ENCODE results near the gene SLC5A1. TPM values are rescaled to one million over a fixed set of nuclear protein-coding genes. Genes with fewer than 3 reads are reported as not detected.

SLC5A1 gene
- total RNA-seq (2014; rRNA removed; shearing (Covaris generic)): not detected in 2 replicates

DNA sequence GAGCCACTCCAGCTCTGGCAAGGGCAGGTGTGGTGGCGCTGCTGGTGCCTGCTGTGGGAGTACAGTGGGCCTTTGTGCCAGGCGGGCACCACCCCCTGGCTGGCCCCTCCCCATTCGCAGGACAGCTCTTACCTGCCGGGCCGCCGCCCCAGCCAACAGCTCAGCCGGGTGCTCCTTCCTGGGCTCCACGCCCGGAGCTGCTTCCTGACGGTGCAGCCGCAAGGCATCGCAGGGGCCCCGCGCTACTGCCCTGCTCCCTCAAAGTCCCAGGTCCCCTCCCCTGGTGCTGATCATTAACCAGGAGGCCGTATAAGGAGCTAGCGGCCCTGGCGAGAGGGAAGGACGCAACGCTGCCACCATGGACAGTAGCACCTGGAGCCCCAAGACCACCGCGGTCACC, at the start of gene SLC5A1:
SLC5A1 (plus strand) TSS at position 338 of the 400 bp plus-strand sequence; CDS start at position 359, 21 bp downstream.
- no peak for DNase-seq (ENCODE audit: low spot score)
- in situ Hi-C loops (cut with HindIII; ENCODE audit: low sequenced_read_pairs): no loop called here

DNA sequence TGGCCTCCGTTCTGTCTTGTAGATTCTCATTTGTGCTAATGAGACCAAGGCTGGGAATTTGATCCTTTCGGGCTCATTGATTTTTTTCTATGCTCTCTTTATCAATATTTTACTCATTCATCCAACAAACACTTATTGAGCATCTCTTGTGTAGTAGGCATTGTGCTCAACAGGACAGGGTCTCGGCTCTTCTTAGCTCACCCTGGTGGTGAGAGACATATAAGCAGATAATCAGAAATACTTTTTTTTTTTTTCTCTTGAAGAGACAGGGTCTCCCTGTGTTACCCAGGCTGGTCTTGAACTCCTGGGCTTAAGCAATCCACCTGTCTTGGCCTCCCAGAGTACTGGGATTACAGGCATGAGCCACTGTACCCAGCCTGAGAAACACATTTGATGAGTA, 48.0 kb upstream of the SLC5A1 start:
- DNase-seq (ENCODE audit: low spot score): no peak
- in situ Hi-C loops (cut with HindIII; ENCODE audit: low sequenced_read_pairs): no loop called here

DNA sequence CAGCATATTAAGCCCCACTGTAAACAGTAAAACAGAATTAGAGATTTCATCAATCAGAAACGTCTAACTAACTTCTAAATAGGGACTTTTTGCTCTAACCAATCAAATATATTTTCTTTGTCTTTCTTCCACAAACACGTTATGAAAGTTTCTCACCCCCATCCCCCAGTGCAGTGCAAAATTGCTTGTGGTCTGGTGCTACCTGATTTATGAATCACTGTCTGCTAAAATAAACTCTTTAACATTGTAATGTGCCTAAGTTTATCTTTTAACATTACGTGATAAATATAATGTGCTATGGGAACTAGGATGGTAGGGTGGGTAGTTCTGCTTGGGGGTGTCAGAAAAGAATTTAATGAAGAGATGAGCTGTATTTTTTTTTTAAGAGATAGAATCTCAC, 47.3 kb upstream of the SLC5A1 start:
- DNase-seq (ENCODE audit: low spot score): no peak
- in situ Hi-C loops (cut with HindIII; ENCODE audit: low sequenced_read_pairs): no loop called here

DNA sequence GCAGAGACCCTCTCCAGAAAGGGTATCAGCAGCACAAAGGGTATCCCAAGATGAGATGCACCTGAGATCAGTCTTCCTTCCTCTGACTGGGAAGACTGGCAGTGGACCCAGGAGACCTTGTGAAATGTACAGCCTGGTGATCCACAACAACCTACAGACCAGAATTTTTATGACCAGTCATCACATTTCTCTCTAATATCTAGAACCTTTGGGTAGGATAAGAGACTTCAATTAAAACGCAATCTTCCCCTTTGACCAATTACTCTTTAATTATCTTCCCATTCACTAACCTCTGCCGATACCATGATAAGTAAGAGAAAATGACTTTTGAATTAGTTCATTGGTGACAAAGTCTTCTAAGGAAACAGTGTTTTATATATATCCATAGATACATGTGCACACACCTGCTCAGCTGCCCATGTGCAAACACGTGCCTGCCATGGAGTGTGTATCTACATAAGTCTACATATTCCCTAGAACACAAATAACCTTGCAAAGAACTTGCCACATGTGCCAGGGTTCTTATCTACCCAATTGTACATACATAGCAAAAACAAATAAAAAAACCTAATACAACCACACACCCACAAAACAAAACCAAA, 44.2 kb upstream of the SLC5A1 start:
- in situ Hi-C loops (cut with HindIII; ENCODE audit: low sequenced_read_pairs): no loop called here
- no peak for DNase-seq (ENCODE audit: low spot score)

DNA sequence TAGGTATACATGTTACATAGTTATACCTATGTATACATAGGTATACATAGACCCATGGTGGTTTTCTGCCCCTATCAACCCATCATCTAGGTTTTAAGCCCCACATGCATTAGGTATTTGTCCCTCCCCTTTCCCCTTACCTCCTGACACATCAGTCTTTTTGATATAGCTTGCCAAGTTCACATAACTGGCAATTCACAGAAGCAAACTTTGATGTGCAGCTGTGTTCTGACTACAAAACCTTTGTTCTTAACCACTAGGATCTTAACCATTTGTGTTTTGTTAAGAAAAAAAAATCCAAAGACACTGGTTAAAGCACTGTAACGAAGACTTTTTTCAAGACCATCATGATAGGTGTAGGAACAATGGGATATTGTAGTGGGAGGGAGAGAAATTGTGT, 42.9 kb upstream of the SLC5A1 start:
- no peak for DNase-seq (ENCODE audit: low spot score)
- in situ Hi-C loops (cut with HindIII; ENCODE audit: low sequenced_read_pairs): loop anchor here (25.0 kb wide), 1 partner anchor 262 kb away; the partner anchor contains the start of gene SLC5A4

DNA sequence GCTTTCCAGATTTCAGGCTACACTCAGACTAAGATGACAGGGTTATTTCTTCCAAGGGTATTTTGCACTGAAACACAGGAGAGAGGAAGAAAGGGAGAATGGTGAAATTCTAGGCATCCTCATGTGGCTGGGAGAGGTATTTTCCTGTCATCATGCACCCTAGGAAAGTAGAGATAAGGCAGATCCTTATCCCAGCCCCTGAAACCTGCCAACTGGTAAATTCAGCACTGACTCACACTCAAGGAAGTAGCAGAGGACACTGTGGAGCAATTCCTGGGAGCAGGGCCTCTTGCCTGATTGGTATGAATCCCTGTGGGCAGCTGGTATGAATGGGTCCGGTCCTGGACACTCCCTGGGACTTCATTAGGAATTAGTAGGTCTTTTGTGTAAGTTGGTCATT, 37.6 kb upstream of the SLC5A1 start:
- in situ Hi-C loops (cut with HindIII; ENCODE audit: low sequenced_read_pairs): loop anchor here (25.0 kb wide), 1 partner anchor 257 kb away; the partner anchor contains the start of gene SLC5A4
- no peak for DNase-seq (ENCODE audit: low spot score)

DNA sequence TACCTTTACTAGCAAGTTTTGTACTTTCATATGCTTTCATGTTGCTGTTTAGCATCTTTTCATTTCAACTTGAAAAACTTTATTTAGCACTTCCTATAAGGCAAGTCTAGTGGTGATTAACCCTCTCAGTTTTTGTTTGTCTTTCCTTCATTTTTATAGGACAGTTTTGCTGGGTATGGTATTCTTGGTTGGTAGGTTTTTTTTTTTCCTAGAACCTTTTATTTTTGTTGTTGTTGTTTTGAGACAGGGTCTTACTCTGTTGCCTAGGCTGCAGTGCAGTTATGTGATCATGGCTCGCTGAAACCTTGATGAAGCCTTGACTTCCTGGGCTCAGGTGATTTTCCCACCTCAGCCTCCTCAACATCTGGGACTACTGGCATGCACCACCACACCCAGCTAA, 29.9 kb upstream of the SLC5A1 start:
- in situ Hi-C loops (cut with HindIII; ENCODE audit: low sequenced_read_pairs): loop anchor here (25.0 kb wide), 1 partner anchor 249 kb away; the partner anchor contains the start of gene SLC5A4
- DNase-seq (ENCODE audit: low spot score): no peak

DNA sequence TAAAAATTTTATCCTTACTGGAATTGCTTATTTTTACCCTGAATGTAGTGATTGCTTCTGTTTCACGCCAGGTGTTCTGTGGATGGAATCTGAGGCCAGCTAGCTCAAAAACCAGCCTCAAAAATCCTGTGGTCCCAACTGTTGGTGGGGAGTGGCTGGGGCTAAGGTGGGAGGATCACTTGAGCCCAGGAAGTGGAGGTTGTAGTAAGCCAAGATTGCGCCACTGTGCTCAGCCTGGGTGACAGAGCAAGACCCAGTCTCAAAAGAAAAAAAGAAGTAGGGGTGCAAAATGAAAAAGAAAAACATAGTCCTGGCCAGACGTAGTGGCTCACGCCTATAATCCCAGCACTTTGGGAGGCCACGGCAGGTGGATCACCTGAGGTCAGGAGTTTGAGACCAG, 27.0 kb upstream of the SLC5A1 start:
- in situ Hi-C loops (cut with HindIII; ENCODE audit: low sequenced_read_pairs): loop anchor here (25.0 kb wide), 1 partner anchor 246 kb away; the partner anchor contains the start of gene SLC5A4
- no peak for DNase-seq (ENCODE audit: low spot score)

DNA sequence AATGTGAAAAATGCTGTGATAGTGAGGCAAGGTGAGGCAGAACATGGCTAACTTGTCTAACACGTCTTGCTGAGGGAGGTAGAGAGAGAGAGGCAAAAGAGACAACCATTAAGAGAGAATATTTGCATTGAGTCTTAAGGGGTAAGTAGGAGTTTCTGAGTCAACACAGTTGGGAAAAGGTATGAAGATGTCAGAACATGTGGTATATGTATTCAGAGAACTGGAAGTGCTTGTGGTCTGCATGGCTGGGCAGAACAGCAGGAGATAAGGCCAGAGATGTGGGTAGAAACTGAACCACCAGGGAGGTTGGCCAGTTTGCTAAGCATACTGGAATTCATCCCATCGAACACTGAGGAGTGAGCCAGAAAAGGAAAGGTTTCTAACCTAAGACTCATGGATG, 25.0 kb upstream of the SLC5A1 start:
- in situ Hi-C loops (cut with HindIII; ENCODE audit: low sequenced_read_pairs): loop anchor here (25.0 kb wide), 1 partner anchor 244 kb away; the partner anchor contains the start of gene SLC5A4

DNA sequence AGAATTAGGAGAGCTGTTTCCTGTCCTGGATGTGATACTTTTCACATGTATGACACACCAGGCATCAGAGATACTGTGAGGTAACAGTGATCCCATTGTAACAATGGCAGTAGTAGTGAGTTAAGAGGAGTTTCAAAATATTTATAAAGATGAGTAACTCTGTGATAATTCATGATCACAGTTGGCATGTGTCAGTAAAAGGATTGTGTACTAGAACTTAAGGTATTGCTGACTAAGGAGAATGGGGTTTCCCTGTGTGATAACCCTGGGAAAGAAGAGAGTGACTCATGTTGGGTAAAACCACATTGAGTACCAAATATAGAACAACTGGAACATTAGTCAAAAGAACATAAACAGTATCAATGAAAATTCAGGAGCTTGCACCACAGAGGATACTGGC, 22.9 kb upstream of the SLC5A1 start:
- in situ Hi-C loops (cut with HindIII; ENCODE audit: low sequenced_read_pairs): loop anchor here (25.0 kb wide), 1 partner anchor 242 kb away; the partner anchor contains the start of gene SLC5A4
- no peak for DNase-seq (ENCODE audit: low spot score)

More for the DNA sequence above, 25.0 kb upstream of the SLC5A1 start:
- DNase-seq (ENCODE audit: low spot score): no peak

DNA sequence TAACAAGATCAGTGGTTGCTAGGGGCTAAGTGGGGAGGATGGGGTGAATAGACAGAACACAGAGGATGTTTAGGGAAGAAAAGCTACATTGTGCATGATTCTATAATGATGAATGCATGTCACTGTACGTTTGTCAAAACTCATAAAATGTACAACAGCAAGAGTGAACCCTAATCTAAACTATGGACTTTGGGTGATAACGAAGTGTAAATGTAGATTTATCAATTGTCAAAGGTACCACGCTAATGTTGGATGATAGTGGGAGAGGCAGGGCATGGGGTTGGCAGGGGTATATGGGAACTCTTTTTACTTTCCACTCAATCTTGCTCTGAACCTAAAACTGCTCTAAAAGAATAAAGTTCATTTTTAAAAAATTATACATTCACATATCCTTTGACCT, 21.3 kb upstream of the SLC5A1 start:
- in situ Hi-C loops (cut with HindIII; ENCODE audit: low sequenced_read_pairs): loop anchor here (25.0 kb wide), 1 partner anchor 241 kb away; the partner anchor contains the start of gene SLC5A4
- no peak for DNase-seq (ENCODE audit: low spot score)

DNA sequence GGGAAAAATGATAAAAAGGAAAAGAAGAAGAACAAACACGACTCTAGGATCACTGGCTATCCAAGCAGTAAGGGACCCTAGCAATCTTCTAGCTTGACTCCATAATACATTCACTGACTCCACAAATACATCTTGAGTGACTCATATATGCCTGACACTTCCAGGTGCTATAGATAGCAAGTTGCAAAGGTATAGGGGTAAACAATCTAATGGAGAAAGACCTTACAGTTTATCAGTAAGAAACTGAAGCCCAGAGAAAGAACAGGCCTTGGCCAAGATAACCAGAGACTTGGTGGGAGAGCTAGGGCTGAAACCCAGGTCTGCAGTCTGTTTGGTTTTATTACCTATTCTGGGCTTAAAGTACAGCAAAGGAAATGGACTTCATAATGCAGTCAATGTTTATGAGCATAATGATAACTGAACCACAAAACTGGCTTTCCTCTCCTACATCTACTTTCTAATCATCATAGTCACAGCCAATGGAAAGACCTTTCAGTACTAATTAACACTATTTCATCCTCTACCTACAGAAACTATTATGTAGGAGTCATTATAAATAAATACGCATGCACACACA, 19.7 kb upstream of the SLC5A1 start:
- in situ Hi-C loops (cut with HindIII; ENCODE audit: low sequenced_read_pairs): loop anchor here (25.0 kb wide), 1 partner anchor 239 kb away; the partner anchor contains the start of gene SLC5A4
- DNase-seq (ENCODE audit: low spot score): no peak

DNA sequence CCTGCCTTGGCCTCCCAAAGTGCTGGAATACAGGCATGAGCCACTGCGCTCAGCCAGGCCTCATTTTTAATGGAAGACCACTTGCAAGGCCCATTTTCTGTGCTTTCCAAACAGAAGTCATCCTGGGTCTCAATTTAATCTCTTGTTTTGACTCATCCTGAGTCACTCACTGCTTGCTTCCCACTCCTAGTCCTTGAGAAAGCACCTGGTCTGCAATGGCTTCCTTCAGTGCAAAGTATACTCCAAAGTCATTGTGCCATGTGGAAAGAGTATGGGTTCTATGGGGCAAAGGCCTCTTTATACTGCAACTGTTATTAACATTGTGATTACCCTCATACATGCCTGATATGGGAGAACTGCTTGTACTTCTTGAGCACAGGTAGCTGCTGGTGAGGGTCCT, 18.3 kb upstream of the SLC5A1 start:
- in situ Hi-C loops (cut with HindIII; ENCODE audit: low sequenced_read_pairs): loop anchor here (25.0 kb wide), 1 partner anchor 238 kb away; the partner anchor contains the start of gene SLC5A4
- no peak for DNase-seq (ENCODE audit: low spot score)

DNA sequence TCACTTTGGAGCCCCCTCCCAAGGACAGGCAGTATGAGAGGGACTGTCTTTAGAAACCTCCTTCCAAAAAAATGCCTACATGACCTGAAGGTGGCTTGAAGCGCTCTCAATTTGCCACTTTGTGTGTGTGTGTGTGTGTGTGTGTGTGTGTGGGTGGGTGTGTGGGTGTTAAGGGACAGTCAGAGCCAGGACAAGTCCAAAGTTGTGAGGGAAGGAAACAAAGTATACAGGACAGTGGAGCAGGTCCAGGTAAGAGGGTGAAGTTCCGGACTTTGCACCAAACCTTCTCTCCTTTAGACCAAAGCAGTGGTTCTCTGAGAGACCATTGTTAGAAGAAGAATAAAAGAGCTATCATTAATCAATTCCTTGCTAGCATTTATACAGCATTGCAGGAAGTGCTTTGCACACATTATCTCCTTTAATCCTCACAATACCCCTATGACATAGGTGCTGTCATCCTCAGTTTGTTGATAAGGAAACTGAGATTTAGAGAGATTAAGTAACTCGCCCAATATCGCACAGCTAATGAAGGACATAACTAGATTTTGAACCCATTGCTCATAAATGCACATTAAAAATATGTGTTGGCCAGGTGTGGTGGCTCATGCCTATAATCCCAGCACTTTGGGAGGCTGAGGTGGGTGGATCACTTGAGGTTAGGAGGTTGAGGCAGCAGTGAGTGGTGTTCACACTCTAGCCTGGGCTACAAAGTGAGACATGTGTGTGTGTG, 12.4 kb upstream of the SLC5A1 start:
- no peak for DNase-seq (ENCODE audit: low spot score)
- in situ Hi-C loops (cut with HindIII; ENCODE audit: low sequenced_read_pairs): no loop called here

DNA sequence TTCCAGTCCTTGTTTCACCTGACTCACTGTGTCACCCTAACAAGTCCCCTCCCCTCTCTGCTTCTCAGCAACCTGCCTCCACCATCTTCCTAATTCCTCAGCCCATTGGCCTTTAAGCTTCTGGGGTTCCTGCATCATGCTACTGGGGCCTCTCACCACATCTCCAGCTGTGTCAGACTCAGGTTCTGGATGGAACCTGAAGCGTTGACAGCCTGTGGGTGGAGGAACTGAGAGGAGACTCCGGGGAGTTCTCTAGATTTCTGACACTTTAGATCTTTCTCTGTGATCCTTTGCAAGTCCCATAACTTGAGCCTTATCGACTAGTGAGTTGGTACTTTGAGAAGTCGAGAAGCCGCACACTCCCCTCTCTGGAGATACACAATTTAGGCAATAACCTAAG, 11.6 kb upstream of the SLC5A1 start:
- no peak for DNase-seq (ENCODE audit: low spot score)
- in situ Hi-C loops (cut with HindIII; ENCODE audit: low sequenced_read_pairs): no loop called here

DNA sequence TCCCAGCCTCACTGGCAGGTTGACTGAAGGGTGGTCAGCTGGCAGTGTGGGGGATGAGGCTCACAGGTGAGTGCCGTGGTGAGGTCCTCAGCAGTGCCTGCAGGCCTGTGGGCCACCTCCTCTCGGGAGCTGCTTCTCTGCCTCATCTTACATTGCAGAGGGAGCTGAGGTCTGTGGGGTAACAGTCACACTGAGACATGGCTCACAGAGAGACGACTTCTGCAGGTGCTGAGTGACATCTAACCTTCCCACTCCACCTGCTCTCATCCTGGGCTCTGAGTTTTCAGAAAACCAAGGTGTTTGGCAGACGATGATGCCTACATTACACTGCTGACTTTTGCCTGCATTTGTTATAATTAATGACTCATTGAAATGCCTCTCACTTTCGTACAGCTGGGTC, 8.8 kb upstream of the SLC5A1 start:
- DNase-seq (ENCODE audit: low spot score): no peak
- in situ Hi-C loops (cut with HindIII; ENCODE audit: low sequenced_read_pairs): no loop called here

DNA sequence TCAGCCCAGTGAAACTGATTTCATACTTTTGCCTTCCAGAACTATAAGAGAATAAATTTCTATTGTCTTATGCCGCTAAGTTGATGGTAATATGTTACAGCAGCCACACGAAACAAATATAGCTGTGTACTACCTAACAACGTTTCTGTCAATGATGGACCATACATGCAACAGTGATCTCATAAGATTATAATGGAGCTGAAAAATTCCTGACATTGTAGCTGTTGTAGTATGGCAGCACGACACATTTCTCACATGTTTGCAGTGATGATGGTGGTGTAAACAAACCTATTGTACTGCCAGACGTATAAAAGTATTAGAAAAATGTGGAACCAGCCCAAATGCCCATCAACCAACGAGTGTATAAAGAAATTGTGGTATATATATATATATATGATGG, 5.8 kb upstream of the SLC5A1 start:
- in situ Hi-C loops (cut with HindIII; ENCODE audit: low sequenced_read_pairs): no loop called here
- no peak for DNase-seq (ENCODE audit: low spot score)

DNA sequence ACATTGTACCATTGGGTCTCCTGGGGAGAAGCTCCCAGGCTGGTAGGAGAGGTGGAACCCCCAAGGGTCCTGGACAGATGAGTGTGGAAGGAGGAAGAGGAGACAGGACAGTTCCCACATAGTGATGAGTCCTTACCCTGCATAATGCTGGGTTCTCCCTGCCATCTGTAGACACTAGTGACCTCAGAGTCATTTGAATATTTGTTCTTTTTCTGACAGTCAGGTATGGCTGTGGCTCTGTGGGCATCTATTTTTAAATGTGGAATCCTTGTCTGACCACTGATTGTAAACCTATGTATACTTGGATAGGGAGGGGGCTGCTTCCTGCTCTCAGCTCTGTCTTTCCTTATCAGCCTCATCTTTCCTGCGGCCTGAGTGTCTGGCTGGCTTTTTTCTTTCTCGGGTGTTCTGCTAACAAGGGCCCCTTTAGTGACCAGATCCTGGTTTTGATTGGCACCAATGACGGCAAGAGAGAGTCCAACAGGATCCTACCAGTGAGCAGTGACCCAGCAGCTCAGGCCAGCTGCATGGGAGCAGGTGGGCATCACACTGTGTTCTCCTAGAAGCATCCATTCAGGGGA, 2.6 kb upstream of the SLC5A1 start:
- in situ Hi-C loops (cut with HindIII; ENCODE audit: low sequenced_read_pairs): no loop called here
- DNase-seq (ENCODE audit: low spot score): no peak

DNA sequence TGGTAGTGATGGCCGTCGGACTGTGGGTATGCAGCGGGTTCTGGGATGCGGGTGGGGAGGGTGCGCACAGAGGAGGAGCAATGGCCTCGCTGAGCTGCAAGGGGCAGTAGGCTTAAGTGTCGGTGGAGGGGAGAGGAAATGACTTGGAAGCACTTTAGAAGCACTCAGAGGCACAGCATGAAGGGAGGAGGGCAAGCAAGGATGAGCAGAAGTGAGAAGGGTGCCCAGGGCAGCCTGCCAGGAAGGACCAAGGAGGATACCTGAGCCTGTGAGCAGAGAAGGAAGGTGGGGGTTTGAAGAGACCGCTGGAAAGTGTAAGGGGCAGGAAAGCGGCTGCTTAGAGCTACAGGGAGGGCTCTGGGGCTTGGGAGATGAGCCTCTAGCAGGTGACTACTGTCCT, 330 bp downstream of the SLC5A1 start:
- in situ Hi-C loops (cut with HindIII; ENCODE audit: low sequenced_read_pairs): no loop called here

DNA sequence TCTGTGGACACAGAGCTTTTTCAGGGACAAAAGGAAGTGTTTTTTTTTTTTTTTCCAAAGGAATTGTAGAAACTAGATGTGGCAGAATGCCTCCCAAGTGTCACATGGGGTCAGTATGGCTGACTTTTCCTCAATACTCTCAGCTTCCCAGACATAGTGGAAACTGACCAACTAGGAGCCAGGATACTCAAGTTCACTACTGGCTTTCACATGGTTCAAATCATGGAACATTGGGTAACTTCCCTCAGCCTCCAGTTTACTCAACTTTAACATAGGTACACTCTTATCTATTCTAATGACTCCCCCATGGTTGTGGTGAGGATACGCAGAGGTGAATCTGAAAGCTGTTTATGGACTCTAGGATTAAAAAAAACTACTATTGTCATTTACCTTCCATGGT, 1.4 kb downstream of the SLC5A1 start:
- in situ Hi-C loops (cut with HindIII; ENCODE audit: low sequenced_read_pairs): no loop called here
- DNase-seq (ENCODE audit: low spot score): no peak

More for the DNA sequence above, 330 bp downstream of the SLC5A1 start:
- DNase-seq (ENCODE audit: low spot score): no peak

Data from G401 (cell line).